GM12891 (cell line): ENCODE results near the gene COL5A1.

ENCODE experiments used
- DNase-seq: peaks from one replicate; pipeline ENCODE4 v3.0.0; 2011; ENCODE audit warnings: low spot score; ENCODE audit not compliant: insufficient read length
- FAIRE-seq: peaks from 2 replicates; lab custom pipeline; 2011; peaks lifted over from hg19 to GRCh38; lab: Jason Lieb, UNC
- PAX5 ChIP-seq: IDR thresholded peaks from 2 replicates; pipeline ENCODE4 v1.6.1; 2011; ENCODE audit warnings: low read length, moderate library complexity, mild to moderate bottlenecking; ENCODE audit not compliant: insufficient read depth, severe bottlenecking
- POLR2A ChIP-seq: IDR thresholded peaks from 2 replicates; pipeline ENCODE4 v1.6.1; 2011; ENCODE audit warnings: low read depth, low read length, control low read depth
- POLR2AphosphoS5 ChIP-seq: IDR thresholded peaks from 2 replicates; pipeline ENCODE4 v1.6.1; 2011; ENCODE audit warnings: low read depth, low read length, control low read depth
- POU2F2 ChIP-seq: IDR thresholded peaks from 2 replicates; pipeline ENCODE4 v1.6.1; 2011; ENCODE audit warnings: low read depth, mild to moderate bottlenecking, control low read depth, low read length, moderate library complexity
- SPI1 ChIP-seq: IDR thresholded peaks from 2 replicates; pipeline ENCODE4 v1.6.1; 2011; ENCODE audit warnings: low read depth, low read length, control low read depth
- TAF1 ChIP-seq: IDR thresholded peaks from 2 replicates; pipeline ENCODE4 v1.6.1; 2011; ENCODE audit warnings: low read depth, low read length, control low read depth

The COL5A1 gene

DNA sequence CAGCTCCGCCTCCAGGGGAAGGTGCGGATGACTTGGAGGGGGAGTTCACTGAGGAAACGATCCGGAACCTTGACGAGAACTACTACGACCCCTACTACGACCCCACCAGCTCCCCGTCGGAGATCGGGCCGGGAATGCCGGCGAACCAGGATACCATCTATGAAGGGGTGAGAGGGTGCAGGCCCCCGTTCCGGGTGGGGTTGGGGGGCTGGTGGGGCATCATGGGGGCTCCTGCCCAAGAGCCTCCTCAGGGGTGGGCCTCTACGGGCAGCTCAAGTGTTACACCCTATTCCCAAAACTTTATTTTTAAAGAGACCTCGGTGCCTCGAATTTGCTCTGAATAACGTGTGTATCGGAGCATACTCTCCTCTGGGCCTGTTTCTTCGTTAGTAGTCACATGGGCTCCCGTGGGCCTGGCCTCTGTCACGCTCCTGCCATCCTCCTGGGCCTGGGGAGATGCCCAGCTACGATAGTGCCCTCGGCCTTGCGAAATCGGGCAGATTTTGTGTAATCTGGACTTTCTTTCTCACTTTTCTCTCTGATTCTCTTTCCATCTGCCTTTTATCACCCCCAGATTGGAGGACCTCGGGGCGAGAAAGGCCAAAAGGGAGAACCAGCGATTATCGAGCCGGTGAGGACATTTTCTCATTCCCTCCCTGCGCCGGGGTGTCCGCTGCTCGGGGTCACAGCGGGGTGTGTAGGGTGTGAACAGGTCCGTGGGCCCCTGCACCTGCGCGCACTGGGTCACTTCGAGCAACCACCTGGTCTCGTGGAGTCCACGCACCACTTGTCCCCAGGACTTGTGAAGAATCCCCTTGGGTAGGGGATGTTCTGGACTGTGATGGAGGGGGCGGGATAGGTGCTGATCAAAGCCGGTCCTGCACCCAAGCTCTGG lies 90.1 kb downstream of the COL5A1 start:
- no peak for TF ChIP-seq POLR2AphosphoS5
- no peak for TF ChIP-seq POLR2A
- TF ChIP-seq PAX5, result no peak
- DNase-seq (no peak), FAIRE-seq (no peak)

- TF ChIP-seq POU2F2 (no peak), TAF1 (no peak), SPI1 (no peak), POLR2A (no peak), POLR2AphosphoS5 (no peak), PAX5 (no peak)
- FAIRE-seq, result no peak
- DNase-seq, result no peak
Measured at GRCh38 chr9:134732392-134733110, 90.9 kb downstream of the COL5A1 start.

- TF ChIP-seq PAX5 (no peak), SPI1 (no peak), POLR2AphosphoS5 (no peak), TAF1 (no peak), POLR2A (no peak), POU2F2 (no peak)
- DNase-seq (no peak), FAIRE-seq (no peak)
Measured at GRCh38 chr9:134733480-134734232, 92.1 kb downstream of the COL5A1 start.

- TF ChIP-seq TAF1 (no peak), POLR2A (no peak), POU2F2 (no peak), PAX5 (no peak), POLR2AphosphoS5 (no peak), SPI1 (no peak)
- DNase-seq, result no peak
- FAIRE-seq, result no peak
Measured at GRCh38 chr9:134734270-134734669, 92.7 kb downstream of the COL5A1 start.

DNA sequence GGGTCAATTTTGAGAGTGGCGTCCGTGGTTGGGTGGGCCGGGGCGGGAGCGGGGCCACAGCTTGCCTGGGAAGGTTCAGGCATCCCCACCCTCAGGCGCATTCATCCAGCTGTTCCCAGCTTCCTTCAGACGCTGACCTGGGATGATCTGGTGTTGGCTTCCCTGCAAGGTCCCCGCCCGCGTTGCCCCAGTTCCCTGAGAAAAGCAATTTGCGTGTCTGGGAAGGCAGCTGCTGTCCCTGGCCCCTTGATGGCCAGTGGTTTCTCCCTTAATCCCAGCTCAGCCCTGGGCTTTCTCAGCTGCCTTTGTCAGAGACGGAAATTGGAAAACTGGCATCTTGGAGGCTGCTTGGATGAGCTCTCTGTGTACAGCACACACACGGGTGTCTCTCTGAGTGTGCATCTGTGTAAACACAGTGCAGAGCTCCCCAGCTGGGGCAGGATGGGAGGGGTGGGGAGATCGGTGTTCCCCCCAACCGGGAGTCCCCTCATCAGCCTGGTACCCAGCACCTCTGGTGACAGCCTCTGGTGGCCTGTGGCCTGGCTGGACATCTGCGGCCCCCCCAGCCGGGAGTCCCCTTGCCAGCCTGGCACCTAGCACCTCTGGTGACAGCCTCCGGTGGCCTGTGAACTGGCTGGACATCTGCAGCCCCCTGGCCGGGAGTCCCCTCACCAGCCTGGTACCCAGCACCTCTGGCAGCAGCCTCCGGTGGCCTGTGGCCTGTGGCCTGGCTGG lies 94.0 kb downstream of the COL5A1 start:
- no peak for FAIRE-seq
- TF ChIP-seq TAF1, result no peak
- TF ChIP-seq PAX5, result no peak
- no peak for TF ChIP-seq SPI1
- TF ChIP-seq POLR2A, result no peak

DNA sequence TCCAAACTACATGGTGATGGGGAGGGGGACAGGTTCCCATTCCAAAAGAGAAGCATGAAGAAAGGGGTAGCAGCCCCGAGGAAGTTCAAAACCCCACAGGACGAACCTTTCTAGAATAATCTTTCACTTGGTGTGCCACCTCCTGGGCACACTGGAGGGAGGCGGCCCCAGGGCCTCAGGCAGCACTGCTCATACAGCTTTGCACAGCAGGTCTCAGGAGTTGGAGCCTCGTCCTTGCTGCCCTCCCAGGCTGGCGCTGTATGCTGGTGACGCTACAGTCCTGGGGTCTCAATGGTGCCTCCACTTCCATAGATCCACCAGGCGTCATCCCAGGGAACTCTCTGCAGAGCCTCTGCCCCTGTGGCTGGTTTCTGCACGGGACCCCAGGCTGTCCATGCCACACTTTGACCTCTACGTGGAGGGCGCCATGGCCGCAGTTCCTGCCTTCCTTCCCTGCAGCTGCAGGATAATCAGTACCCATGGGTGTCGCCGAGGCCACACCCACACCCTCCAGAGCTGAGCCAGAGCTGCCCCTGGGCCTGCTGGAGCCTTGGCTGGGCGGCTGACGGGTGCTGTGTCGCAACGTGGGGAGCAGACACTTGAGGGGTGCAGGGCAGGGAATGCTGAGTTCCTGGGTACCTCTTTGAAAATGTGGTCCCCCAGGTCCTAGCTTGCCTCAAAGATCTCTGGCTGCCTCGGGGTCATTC lies 95.3 kb downstream of the COL5A1 start:
- DNase-seq (no peak), FAIRE-seq (no peak)
- TF ChIP-seq POLR2A, result no peak
- no peak for TF ChIP-seq POLR2AphosphoS5
- TF ChIP-seq PAX5, result no peak
- TF ChIP-seq POU2F2, result no peak
- no peak for TF ChIP-seq SPI1
- no peak for TF ChIP-seq TAF1

More for the DNA sequence above, 94.0 kb downstream of the COL5A1 start:
- no peak for DNase-seq

- DNase-seq (no peak), FAIRE-seq (no peak)
- no peak for TF ChIP-seq POU2F2
- TF ChIP-seq PAX5, result no peak
- no peak for TF ChIP-seq POLR2AphosphoS5
- no peak for TF ChIP-seq POLR2A
- TF ChIP-seq TAF1, result no peak
- no peak for TF ChIP-seq SPI1
Measured at GRCh38 chr9:134737842-134738580, 96.4 kb downstream of the COL5A1 start.
